ENCODE measurements around the gene ABCD3.
"Not testable (repeated sequence)": the region's sequence is repeated elsewhere in the genome, so short reads cannot be mapped to it uniquely, and the experiment has no call there.

The ABCD3 gene

DNA sequence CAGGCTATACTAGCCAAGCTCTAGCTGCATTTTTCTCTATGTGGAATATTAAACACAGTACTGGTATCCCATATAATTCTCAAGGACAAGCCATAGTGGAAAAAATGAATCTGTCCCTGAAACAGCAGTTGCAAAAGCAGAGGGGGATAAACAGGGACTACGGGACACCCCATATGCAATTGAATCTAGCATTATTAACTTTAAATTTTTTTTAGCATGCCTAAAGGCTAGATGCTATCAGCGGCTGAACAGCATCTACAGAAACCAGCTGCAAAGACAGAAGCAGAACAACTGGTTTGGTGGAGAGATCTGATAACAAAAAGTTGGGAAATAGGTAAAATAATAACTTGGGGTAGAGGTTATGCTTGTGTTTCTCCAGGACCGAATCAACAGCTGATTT, 30.6 kb downstream of the ABCD3 start:
- not testable (repeated sequence) for H3K27ac ChIP-seq (ENCODE audit: insufficient read depth, low read depth, low read length, poor library complexity, severe bottlenecking); H3K36me3 ChIP-seq (ENCODE audit: control insufficient read depth, insufficient read depth, low read length); H3K9me3 ChIP-seq (ENCODE audit: control insufficient read depth, low read length); H3K4me1 ChIP-seq (ENCODE audit: control insufficient read depth, insufficient read depth, low read length); H3K4me3 ChIP-seq (ENCODE audit: insufficient read depth, low read depth, low read length); H3K27me3 ChIP-seq (ENCODE audit: control insufficient read depth, insufficient read depth, low read length, poor library complexity, severe bottlenecking)
- 90 to 94% methylated on average over 3 of the region's 3 CpGs for WGBS, 2 experiments

- whole genome bisulfite sequencing, 2 experiments: 100% methylated on average over 1 of the region's 2 CpGs; no CpG with 5 or more reads in 1 of the 2 experiments
These were observed 38.5 kb downstream of the ABCD3 start for GRCh38 chr1:94456736-94457135.

DNA sequence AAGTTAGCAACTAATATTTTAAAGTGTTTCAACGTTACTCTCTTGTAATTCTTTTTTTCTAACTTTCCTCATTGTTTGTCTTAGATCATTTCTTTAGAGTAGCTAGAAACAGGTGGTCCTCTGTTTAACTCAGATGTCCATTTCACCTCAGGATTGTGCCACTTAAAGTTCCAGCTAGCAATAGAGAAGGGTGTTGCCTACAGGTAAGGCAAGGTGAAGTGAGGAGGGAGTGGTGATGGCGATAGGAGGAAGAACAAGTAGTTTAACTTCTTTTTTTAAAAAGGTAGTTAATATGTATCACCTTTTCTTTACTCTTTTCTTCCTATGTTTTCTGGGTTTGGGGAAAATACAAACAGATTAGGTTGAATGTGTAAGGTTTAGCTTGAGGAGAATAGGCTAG, 44.4 kb downstream of the ABCD3 start:
- 91 to 100% methylated on average over 1 to 2 of the region's 2 CpGs for WGBS, 2 experiments
- Histone ChIP-seq H3K27ac (ENCODE audit: insufficient read depth, low read depth, low read length, poor library complexity, severe bottlenecking) (no peak overlapping the region), H3K4me3 (ENCODE audit: insufficient read depth, low read depth, low read length) (no peak overlapping the region), H3K9me3 (ENCODE audit: control insufficient read depth, low read length) (no peaks in the 10 kb centered on the region), H3K4me1 (ENCODE audit: control insufficient read depth, insufficient read depth, low read length) (no peaks in the 10 kb centered on the region), H3K36me3 (ENCODE audit: control insufficient read depth, insufficient read depth, low read length) (no peaks in the 10 kb centered on the region), H3K27me3 (ENCODE audit: control insufficient read depth, insufficient read depth, low read length, poor library complexity, severe bottlenecking) (no peaks in the 10 kb centered on the region)

More at GRCh38 chr1:94456736-94457135, 38.5 kb downstream of the ABCD3 start:
- peaks cover 1% of the 10 kb centered on the region for H3K36me3 ChIP-seq (ENCODE audit: control insufficient read depth, insufficient read depth, low read length)
- no peaks in the 10 kb centered on the region for H3K4me1 ChIP-seq (ENCODE audit: control insufficient read depth, insufficient read depth, low read length)
- no peak overlapping the region for H3K4me3 ChIP-seq (ENCODE audit: insufficient read depth, low read depth, low read length)
- no peaks in the 10 kb centered on the region for H3K27me3 ChIP-seq (ENCODE audit: control insufficient read depth, insufficient read depth, low read length, poor library complexity, severe bottlenecking)
- H3K27ac ChIP-seq (ENCODE audit: insufficient read depth, low read depth, low read length, poor library complexity, severe bottlenecking): no peak overlapping the region
- H3K9me3 ChIP-seq (ENCODE audit: control insufficient read depth, low read length): no peaks in the 10 kb centered on the region

DNA sequence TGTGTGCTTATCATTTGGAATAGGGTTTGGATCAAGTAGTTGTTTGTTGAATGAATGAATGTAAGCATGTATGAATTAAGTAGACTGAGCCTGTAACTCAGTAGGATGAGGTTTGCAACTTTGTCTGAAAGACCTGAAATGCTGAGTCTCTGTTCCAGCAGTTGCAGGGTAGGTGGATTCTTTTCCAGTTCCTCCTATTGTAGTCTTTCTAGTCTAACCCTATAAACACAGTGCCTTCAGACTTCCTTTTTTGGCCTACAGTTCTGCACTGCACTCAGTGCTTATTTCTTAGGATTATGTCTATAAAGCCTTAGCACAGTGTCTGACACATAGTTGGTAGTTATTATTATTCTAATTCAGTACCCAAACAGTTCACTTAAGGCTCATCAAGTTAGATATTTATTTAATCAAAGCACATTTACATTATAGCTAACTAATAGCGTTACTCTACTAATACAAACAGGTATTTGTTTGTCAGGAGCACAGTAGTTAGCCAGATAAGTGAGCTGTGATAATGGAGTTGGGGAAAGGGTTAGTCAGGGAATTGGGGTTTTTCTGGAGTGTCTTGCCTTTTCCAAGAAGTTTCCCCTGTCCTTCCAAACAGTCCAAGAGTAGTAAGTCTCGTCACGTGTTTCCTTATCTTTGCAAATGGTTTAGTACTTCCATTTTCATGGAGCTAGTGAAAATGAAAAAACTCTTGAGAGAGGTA, 45.0 kb downstream of the ABCD3 start:
- Histone ChIP-seq H3K9me3 (ENCODE audit: control insufficient read depth, low read length) (no peaks in the 10 kb centered on the region), H3K27ac (ENCODE audit: insufficient read depth, low read depth, low read length, poor library complexity, severe bottlenecking) (no peak overlapping the region), H3K4me1 (ENCODE audit: control insufficient read depth, insufficient read depth, low read length) (no peaks in the 10 kb centered on the region), H3K27me3 (ENCODE audit: control insufficient read depth, insufficient read depth, low read length, poor library complexity, severe bottlenecking) (no peaks in the 10 kb centered on the region), H3K36me3 (ENCODE audit: control insufficient read depth, insufficient read depth, low read length) (no peaks in the 10 kb centered on the region), H3K4me3 (ENCODE audit: insufficient read depth, low read depth, low read length) (no peak overlapping the region)
- WGBS, 2 experiments: 98 to 100% methylated on average over 2 to 3 of the region's 3 CpGs

DNA sequence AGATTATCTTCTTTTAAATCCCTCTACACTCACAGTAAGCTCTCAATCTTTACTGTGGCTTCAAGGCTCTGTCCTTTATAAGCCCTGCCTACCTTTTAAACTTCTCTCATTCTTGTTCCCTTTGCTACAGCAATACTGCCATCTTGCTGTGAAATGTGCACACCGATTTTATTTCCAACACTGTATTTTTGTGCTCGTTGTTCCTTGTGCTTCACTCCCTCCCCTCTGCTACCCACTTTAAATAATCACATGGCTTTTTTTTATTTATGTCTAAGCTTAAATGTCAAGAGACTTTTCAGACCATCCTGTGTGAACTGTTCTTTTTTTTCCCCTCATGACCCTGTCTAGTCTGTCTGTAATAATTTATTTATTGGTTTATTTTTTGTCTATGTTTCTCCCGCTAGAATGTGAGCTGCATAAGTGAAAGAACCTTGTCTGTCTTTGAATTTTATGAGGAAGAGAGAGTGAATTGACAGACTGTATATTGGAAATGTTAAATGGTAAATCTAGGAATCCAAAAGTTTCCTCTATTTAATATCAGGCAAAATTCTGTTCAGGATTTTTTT, 45.7 kb downstream of the ABCD3 start:
- Histone ChIP-seq H3K4me1 (ENCODE audit: control insufficient read depth, insufficient read depth, low read length) (no peaks in the 10 kb centered on the region), H3K27ac (ENCODE audit: insufficient read depth, low read depth, low read length, poor library complexity, severe bottlenecking) (no peak overlapping the region), H3K27me3 (ENCODE audit: control insufficient read depth, insufficient read depth, low read length, poor library complexity, severe bottlenecking) (no peaks in the 10 kb centered on the region), H3K9me3 (ENCODE audit: control insufficient read depth, low read length) (no peaks in the 10 kb centered on the region), H3K4me3 (ENCODE audit: insufficient read depth, low read depth, low read length) (no peak overlapping the region), H3K36me3 (ENCODE audit: control insufficient read depth, insufficient read depth, low read length) (no peaks in the 10 kb centered on the region)
- WGBS, 2 experiments: 92 to 100% methylated on average over 2 of the region's 3 CpGs

DNA sequence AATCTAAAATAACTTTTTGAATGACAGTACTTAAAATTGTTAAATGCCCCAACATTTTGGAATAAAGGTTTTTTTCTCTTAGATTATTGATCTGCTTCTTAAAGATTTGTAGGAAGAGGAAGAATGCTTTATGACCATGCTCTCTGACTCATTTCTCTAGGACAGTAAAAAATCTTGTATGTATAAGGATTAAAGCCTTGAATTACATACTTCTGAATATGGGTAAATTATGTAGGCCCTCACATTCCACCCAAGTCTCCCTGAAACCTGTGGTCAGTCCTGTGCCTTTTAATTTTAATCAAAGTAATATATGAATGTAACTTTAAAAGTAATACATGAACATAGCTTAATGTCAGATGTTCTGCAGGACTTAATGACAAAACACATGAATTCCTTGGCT, 50.5 kb downstream of the ABCD3 start:
- Histone ChIP-seq H3K27me3 (ENCODE audit: control insufficient read depth, insufficient read depth, low read length, poor library complexity, severe bottlenecking) (no peaks in the 10 kb centered on the region), H3K4me3 (ENCODE audit: insufficient read depth, low read depth, low read length) (no peak overlapping the region)

GRCh38 chr1:94471271-94471670, 53.1 kb downstream of the ABCD3 start:
- Histone ChIP-seq H3K36me3 (ENCODE audit: control insufficient read depth, insufficient read depth, low read length) (no peaks in the 10 kb centered on the region), H3K4me3 (ENCODE audit: insufficient read depth, low read depth, low read length) (no peak overlapping the region), H3K27me3 (ENCODE audit: control insufficient read depth, insufficient read depth, low read length, poor library complexity, severe bottlenecking) (no peaks in the 10 kb centered on the region), H3K4me1 (ENCODE audit: control insufficient read depth, insufficient read depth, low read length) (no peaks in the 10 kb centered on the region), H3K27ac (ENCODE audit: insufficient read depth, low read depth, low read length, poor library complexity, severe bottlenecking) (no peak overlapping the region), H3K9me3 (ENCODE audit: control insufficient read depth, low read length) (no peaks in the 10 kb centered on the region)
- 88 to 90% methylated on average over 2 of the region's 2 CpGs for WGBS, 2 experiments

More for the DNA sequence above, 50.5 kb downstream of the ABCD3 start:
- H3K9me3 ChIP-seq (ENCODE audit: control insufficient read depth, low read length): no peaks in the 10 kb centered on the region
- no peaks in the 10 kb centered on the region for H3K4me1 ChIP-seq (ENCODE audit: control insufficient read depth, insufficient read depth, low read length)
- no peaks in the 10 kb centered on the region for H3K36me3 ChIP-seq (ENCODE audit: control insufficient read depth, insufficient read depth, low read length)
- no peak overlapping the region for H3K27ac ChIP-seq (ENCODE audit: insufficient read depth, low read depth, low read length, poor library complexity, severe bottlenecking)

DNA sequence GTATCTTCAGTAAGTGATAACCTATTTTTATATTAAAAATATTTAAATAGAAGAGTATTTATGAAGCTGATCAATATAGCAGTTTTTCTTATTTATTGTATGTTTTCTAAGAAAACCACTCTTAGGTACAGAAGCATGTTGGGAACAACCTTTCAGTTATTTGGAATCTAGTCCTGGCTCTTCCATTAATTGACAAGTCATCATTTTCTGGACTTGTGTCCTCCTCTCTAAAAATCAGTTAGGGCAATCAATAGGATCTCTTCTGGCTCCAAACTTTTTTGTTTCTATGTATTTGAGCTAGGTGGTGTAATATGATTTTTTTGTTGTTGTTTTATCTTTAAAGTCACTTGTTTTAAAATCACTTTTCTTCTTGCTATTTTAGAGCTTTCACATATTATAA, 57.0 kb downstream of the ABCD3 start:
- Histone ChIP-seq H3K9me3 (ENCODE audit: control insufficient read depth, low read length) (no peaks in the 10 kb centered on the region), H3K4me1 (ENCODE audit: control insufficient read depth, insufficient read depth, low read length) (no peaks in the 10 kb centered on the region), H3K27me3 (ENCODE audit: control insufficient read depth, insufficient read depth, low read length, poor library complexity, severe bottlenecking) (no peaks in the 10 kb centered on the region), H3K27ac (ENCODE audit: insufficient read depth, low read depth, low read length, poor library complexity, severe bottlenecking) (no peak overlapping the region), H3K36me3 (ENCODE audit: control insufficient read depth, insufficient read depth, low read length) (no peaks in the 10 kb centered on the region), H3K4me3 (ENCODE audit: insufficient read depth, low read depth, low read length) (no peak overlapping the region)

- Histone ChIP-seq H3K27me3 (ENCODE audit: control insufficient read depth, insufficient read depth, low read length, poor library complexity, severe bottlenecking) (no peaks in the 10 kb centered on the region), H3K4me1 (ENCODE audit: control insufficient read depth, insufficient read depth, low read length) (no peaks in the 10 kb centered on the region), H3K36me3 (ENCODE audit: control insufficient read depth, insufficient read depth, low read length) (no peaks in the 10 kb centered on the region), H3K4me3 (ENCODE audit: insufficient read depth, low read depth, low read length) (no peak overlapping the region), H3K27ac (ENCODE audit: insufficient read depth, low read depth, low read length, poor library complexity, severe bottlenecking) (no peak overlapping the region), H3K9me3 (ENCODE audit: control insufficient read depth, low read length) (no peaks in the 10 kb centered on the region)
- WGBS, 2 experiments: 93 to 97% methylated on average over 3 of the region's 3 CpGs
These were observed 61.5 kb downstream of the ABCD3 start for GRCh38 chr1:94479682-94480081.

GRCh38 chr1:94481473-94481933, 63.3 kb downstream of the ABCD3 start:
- Histone ChIP-seq H3K27me3 (ENCODE audit: control insufficient read depth, insufficient read depth, low read length, poor library complexity, severe bottlenecking) (no peaks in the 10 kb centered on the region), H3K9me3 (ENCODE audit: control insufficient read depth, low read length) (no peaks in the 10 kb centered on the region), H3K4me1 (ENCODE audit: control insufficient read depth, insufficient read depth, low read length) (no peaks in the 10 kb centered on the region), H3K4me3 (ENCODE audit: insufficient read depth, low read depth, low read length) (no peak overlapping the region), H3K36me3 (ENCODE audit: control insufficient read depth, insufficient read depth, low read length) (no peaks in the 10 kb centered on the region), H3K27ac (ENCODE audit: insufficient read depth, low read depth, low read length, poor library complexity, severe bottlenecking) (no peak overlapping the region)
- 2 to 16% methylated on average over 3 to 4 of the region's 4 CpGs for WGBS, 2 experiments
